Testis (tissue), 5 donors: ENCODE measurements around the gene EGR4. TPM values are rescaled to one million over a fixed set of nuclear protein-coding genes. Genes with fewer than 3 reads are reported as not detected.
A peak's percentile ranks its signal among the peaks of the same experiment; 100 is the strongest.

Experiments
- DNase-seq: peaks from one replicate; pipeline ENCODE4 v3.0.0-alpha.2; 2019
- H3K27ac ChIP-seq, 2 donors: fragments of 200-600 bp; sonication (generic); one replicate each; pipeline ENCODE4 v1.5.1; 2019
- H3K27me3 ChIP-seq: fragments of 200-600 bp; sonication (generic); one replicate; pipeline ENCODE4 v1.5.1; 2019
- H3K36me3 ChIP-seq: fragments of 200-600 bp; sonication (generic); one replicate; pipeline ENCODE4 v1.5.1; 2017; ENCODE audit warnings: low read depth; ENCODE audit errors: missing control alignments
- H3K4me1 ChIP-seq: fragments of 200-600 bp; sonication (generic); one replicate; pipeline ENCODE4 v1.5.1; 2019
- H3K4me3 ChIP-seq, 2 donors: fragments of 200-600 bp; sonication (generic); one replicate each; pipeline ENCODE4 v1.5.1; 2017 to 2019
- H3K9me3 ChIP-seq: fragments of 200-600 bp; sonication (generic); one replicate; pipeline ENCODE4 v1.5.1; 2017
- CTCF ChIP-seq, 3 experiments: fragments of 450-650 bp in 2 of 3; fragments of 200-600 bp in 1 of 3; sonication (generic) in 1 of 3; IDR thresholded peaks; one replicate each; pipeline ENCODE4 v1.5.1; 2016 to 2019; ENCODE audit warnings: antibody characterized with exemption in 3 of 3, mild to moderate bottlenecking in 2 of 3, moderate library complexity in 1 of 3
- POLR2A ChIP-seq: fragments of 450-650 bp; IDR thresholded peaks from one replicate; pipeline ENCODE4 v1.6.1; 2017; ENCODE audit warnings: antibody characterized with exemption, mild to moderate bottlenecking, moderate library complexity
- WGBS, 2 donors: methylation state at CpG; one replicate each; pipeline ENCODE4 v1.1.5; 2018; 5-methylcytosine and 5-hydroxymethylcytosine counted together
- intact Hi-C: fragments of 100-400 bp; cut with DNase I; formaldehyde crosslinking; loops from one replicate; pipeline ENCODE4 v1.15.1; 2023; ENCODE audit warnings: low total_unique reads
- long read RNA-seq, 2 donors: transcript quantifications; one replicate each; lab custom pipeline, GENCODE V29; 2026
- polyA plus RNA-seq: library from polyadenylated mRNA; stranded (reverse); fragments of 350-450 nt; fragmentation: Illumina TruSeq; extraction: RNeasy Lipid Tissue Mini Kit (QIAGEN cat#74804); gene quantifications from one replicate; pipeline ENCODE4 v1.2.3, GENCODE V29; 2014; ENCODE audit warnings: low read depth, low replicate concordance; ENCODE audit not compliant: insufficient read depth
- total RNA-seq, 2 donors: library from RNA; depleted of rRNA; stranded (reverse); fragments of >200 nt; gene quantifications; one replicate each; pipeline ENCODE4 v1.2.3, GENCODE V29; 2016

The EGR4 gene
- total RNA-seq (10 to 100 TPM; 12.5 to 14.9 TPM), polyA plus RNA-seq (4.6 TPM)
- long read RNA-seq, donor 1: 0 reads
- long read RNA-seq, donor 2: 0 reads

DNA sequence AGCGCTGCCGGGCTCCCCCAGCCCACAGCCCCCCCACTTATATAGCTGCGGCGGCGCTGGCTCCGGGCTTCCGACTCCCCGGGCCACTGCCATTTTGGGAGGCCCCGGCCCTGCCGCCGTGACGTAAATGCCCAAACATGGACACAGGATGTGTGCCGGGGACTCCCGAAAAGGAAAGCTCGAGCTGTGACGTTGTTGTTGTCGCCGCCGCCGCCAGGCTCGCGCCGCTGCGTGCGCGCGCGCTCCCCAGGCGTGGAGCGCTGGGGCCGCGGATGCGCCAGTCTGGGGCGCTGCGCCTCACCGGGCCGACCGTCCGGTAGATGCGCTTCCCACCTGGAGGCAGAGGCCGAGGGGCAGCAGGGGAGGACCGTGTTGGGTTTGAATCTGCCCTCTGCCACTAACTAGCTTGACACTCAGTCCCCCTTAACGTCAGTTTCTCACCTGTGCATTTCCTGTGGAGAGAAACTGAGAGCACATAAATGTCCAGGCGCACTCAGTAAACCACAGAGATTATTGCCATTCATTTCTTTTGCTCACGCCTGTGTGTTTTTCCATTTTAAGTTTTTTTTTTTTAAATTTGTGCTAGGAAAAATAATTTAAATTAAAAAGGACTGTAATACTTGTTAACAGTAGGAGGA, at the start of gene EGR4:
TSS of gene EGR4 (minus strand) at position 15 of the 638 bp plus-strand sequence. CDS start 231 bp downstream, outside the sequence.
- intact Hi-C loops: no loop called here
- WGBS, 2 donors: 1 to 4% methylated on average over 7 to 45 of the region's 45 CpGs
- TF ChIP-seq POLR2A (no peak), CTCF (IDR thresholded peaks at IDR 0.05) (no peak)
- Histone ChIP-seq H3K27ac (no peak within 1 kb of the TSS), H3K4me1 (no peaks in the 10 kb centered on the region), H3K4me3 (peak within 1 kb of the TSS; percentile 48 to 56), H3K36me3 (no peaks in the 10 kb centered on the region), H3K27me3 (no peaks in the 10 kb centered on the region), H3K9me3 (no peaks in the 10 kb centered on the region)
- DNase-seq: peak; percentile 88

DNA sequence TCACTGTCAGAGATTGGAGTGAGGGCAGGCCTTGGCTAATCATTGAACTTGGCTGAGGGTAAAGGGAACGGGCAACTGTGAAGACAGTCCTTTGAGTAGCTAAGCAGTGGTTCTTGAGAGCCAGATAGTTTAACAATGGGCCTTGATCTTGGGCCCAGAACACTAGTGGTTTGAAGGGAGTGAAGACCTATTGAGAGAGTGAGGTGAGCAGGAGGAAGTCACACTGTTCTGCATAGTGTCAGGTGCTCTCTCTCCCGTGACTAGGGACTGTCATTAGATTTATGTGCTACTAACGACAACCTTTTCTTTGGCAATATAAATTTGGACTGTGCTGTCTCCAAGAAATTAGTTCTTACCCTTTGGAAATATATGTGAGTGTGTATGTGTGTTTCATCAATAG, 47.7 kb upstream of the EGR4 start:
- no peak for TF ChIP-seq CTCF (IDR thresholded peaks at IDR 0.05)
- no peak for TF ChIP-seq POLR2A
- no peaks in the 10 kb centered on the region for H3K27me3 ChIP-seq
- intact Hi-C loops: no loop called here
- no peaks in the 10 kb centered on the region for H3K9me3 ChIP-seq
- H3K4me3 ChIP-seq: no peak overlapping the region
- H3K4me1 ChIP-seq: no peaks in the 10 kb centered on the region
- H3K36me3 ChIP-seq: no peaks in the 10 kb centered on the region
- 68 to 73% methylated on average over 3 of the region's 3 CpGs for WGBS, 2 donors
- DNase-seq: no peak
- no peak overlapping the region for H3K27ac ChIP-seq

- no peak overlapping the region for H3K4me3 ChIP-seq
- no peak for TF ChIP-seq POLR2A
- H3K9me3 ChIP-seq: no peaks in the 10 kb centered on the region
- H3K27ac ChIP-seq: no peak overlapping the region
- DNase-seq: no peak
- no peaks in the 10 kb centered on the region for H3K27me3 ChIP-seq
- 53 to 60% methylated on average over 3 of the region's 3 CpGs for WGBS, 2 donors
- no peaks in the 10 kb centered on the region for H3K4me1 ChIP-seq
- intact Hi-C loops: no loop called here
- no peaks in the 10 kb centered on the region for H3K36me3 ChIP-seq
These were observed 45.9 kb upstream of the EGR4 start for GRCh38 chr2:73339201-73339600.

GRCh38 chr2:73337828-73338227, 44.5 kb upstream of the EGR4 start:
- Histone ChIP-seq H3K4me3 (no peak overlapping the region), H3K9me3 (no peaks in the 10 kb centered on the region), H3K27me3 (no peaks in the 10 kb centered on the region), H3K36me3 (no peaks in the 10 kb centered on the region), H3K4me1 (no peaks in the 10 kb centered on the region), H3K27ac (no peak overlapping the region)
- DNase-seq: no peak
- intact Hi-C loops: no loop called here
- TF ChIP-seq POLR2A (no peak), CTCF (IDR thresholded peaks at IDR 0.05) (no peak)
- 56 to 57% methylated on average over 3 of the region's 3 CpGs for WGBS, 2 donors

- TF ChIP-seq POLR2A: no peak
- no peak for TF ChIP-seq CTCF (IDR thresholded peaks at IDR 0.05)
- intact Hi-C loops: no loop called here
- Histone ChIP-seq H3K9me3 (no peaks in the 10 kb centered on the region), H3K4me3 (no peak overlapping the region), H3K4me1 (no peaks in the 10 kb centered on the region), H3K27ac (no peak overlapping the region), H3K36me3 (no peaks in the 10 kb centered on the region), H3K27me3 (no peaks in the 10 kb centered on the region)
- WGBS, 2 donors: 97 to 100% methylated on average over 1 of the region's 1 CpG
- no peak for DNase-seq
These were observed 41.3 kb upstream of the EGR4 start for GRCh38 chr2:73334620-73335019.
